CD14-positive monocyte (primary cell): ENCODE data around the gene CYBB. TPM values are rescaled to one million over a fixed set of nuclear protein-coding genes. Genes with fewer than 3 reads are reported as not detected.
A peak's percentile ranks its signal among the peaks of the same experiment; 100 is the strongest.

Experiments
- DNase-seq, 3 donors: peaks; one replicate each; pipeline ENCODE4 v3.0.0-alpha.2; 2011 to 2022
- H2AFZ ChIP-seq: 2 replicates; pipeline ENCODE4 v1.6.0; 2012; ENCODE audit warnings: mild to moderate bottlenecking, low read depth, low read length, inconsistent platforms; ENCODE audit not compliant: insufficient read depth, poor library complexity, severe bottlenecking
- H3K27ac ChIP-seq, 2 donors: 1 replicate in 1 of 2; 2 replicates in 1 of 2; pipeline ENCODE4 v1.5.1; 2012 to 2013; ENCODE audit warnings: low read length in 2 of 2, control low read depth in 1 of 2, inconsistent platforms in 1 of 2, low read depth in 1 of 2, mild to moderate bottlenecking in 1 of 2
- H3K27me3 ChIP-seq, 2 donors: one replicate each; pipeline versions ENCODE4 v1.6.0 to v1.6.1; 2011 to 2013; ENCODE audit warnings: low read length in 2 of 2; ENCODE audit not compliant: control insufficient read depth in 2 of 2, insufficient read depth in 2 of 2
- H3K36me3 ChIP-seq, 2 donors: replicated peaks in 1 of 2; 1 replicate in 1 of 2; 2 replicates in 1 of 2; pipeline versions ENCODE4 v1.5.1 to v1.6.1; 2012 to 2013; ENCODE audit warnings: low read length in 2 of 2, control low read depth in 1 of 2, inconsistent platforms in 1 of 2, mild to moderate bottlenecking in 1 of 2; ENCODE audit not compliant: insufficient read depth in 2 of 2, control insufficient read depth in 1 of 2
- H3K4me1 ChIP-seq, 2 donors: 1 replicate in 1 of 2; 2 replicates in 1 of 2; pipeline versions ENCODE4 v1.5.1 to v1.6.1; 2012 to 2013; ENCODE audit warnings: low read length in 2 of 2, control low read depth in 1 of 2, inconsistent platforms in 1 of 2, mild to moderate bottlenecking in 1 of 2, moderate library complexity in 1 of 2; ENCODE audit not compliant: insufficient read depth in 2 of 2, control insufficient read depth in 1 of 2
- H3K4me2 ChIP-seq: replicated peaks from 2 replicates; pipeline ENCODE3; 2012; ENCODE audit warnings: low read length, moderate library complexity, mild to moderate bottlenecking; ENCODE audit not compliant: poor library complexity, severe bottlenecking; ENCODE audit errors: extremely low read depth
- H3K4me3 ChIP-seq, 3 experiments: fragments of 200-600 bp in 1 of 3; sonication (generic) in 1 of 3; replicated peaks in 1 of 3; 1 replicate in 2 of 3; 2 replicates in 1 of 3; pipeline ENCODE4 v1.5.1; 2011 to 2013; ENCODE audit warnings: low read length in 3 of 3, mild to moderate bottlenecking in 3 of 3, control low read depth in 2 of 3, low read depth in 2 of 3, inconsistent platforms in 1 of 3, moderate library complexity in 1 of 3
- H3K79me2 ChIP-seq: 2 replicates; pipeline ENCODE4 v1.6.0; 2012; ENCODE audit warnings: mild to moderate bottlenecking, control low read depth, inconsistent platforms, low read length, moderate library complexity; ENCODE audit not compliant: insufficient read depth
- H3K9ac ChIP-seq: 2 replicates; pipeline ENCODE4 v1.6.0; 2017; ENCODE audit warnings: low read length, mild to moderate bottlenecking; ENCODE audit not compliant: insufficient read depth, poor library complexity, severe bottlenecking
- H3K9me3 ChIP-seq, 2 donors: replicated peaks in 1 of 2; 1 replicate in 1 of 2; 2 replicates in 1 of 2; pipeline versions ENCODE4 v1.5.1 to v1.6.1; 2012 to 2013; ENCODE audit warnings: low read length in 2 of 2, control low read depth in 1 of 2; ENCODE audit not compliant: control insufficient read depth in 1 of 2, insufficient read depth in 1 of 2
- H4K20me1 ChIP-seq: 2 replicates; pipeline ENCODE4 v1.6.0; 2012; ENCODE audit warnings: mild to moderate bottlenecking, low read length, control low read depth, moderate library complexity; ENCODE audit not compliant: insufficient read depth
- H3K27ac Mint-ChIP-seq, 7 donors: one replicate each; pipeline ENCODE4 v1.8.0; 2020; ENCODE audit warnings: mild to moderate bottlenecking in 7 of 7, mixed read lengths in 7 of 7, moderate library complexity in 6 of 7, inconsistent platforms in 2 of 7
- H3K27me3 Mint-ChIP-seq, 3 donors: one replicate each; pipeline ENCODE4 v1.8.0; 2021 to 2022; ENCODE audit warnings: low read depth in 3 of 3, mild to moderate bottlenecking in 3 of 3, mixed read lengths in 3 of 3, moderate library complexity in 3 of 3, inconsistent platforms in 1 of 3
- H3K36me3 Mint-ChIP-seq, 2 donors: one replicate each; pipeline ENCODE4 v1.8.0; 2020; ENCODE audit warnings: mixed read lengths in 2 of 2, inconsistent platforms in 1 of 2, mild to moderate bottlenecking in 1 of 2
- H3K4me1 Mint-ChIP-seq: one replicate; pipeline ENCODE4 v1.8.0; 2020; ENCODE audit warnings: mild to moderate bottlenecking, mixed read lengths
- H3K4me3 Mint-ChIP-seq, 2 donors: one replicate each; pipeline ENCODE4 v1.8.0; 2020; ENCODE audit warnings: mild to moderate bottlenecking in 2 of 2, mixed read lengths in 2 of 2, moderate library complexity in 1 of 2
- H3K9me3 Mint-ChIP-seq, 7 donors: one replicate each; pipeline ENCODE4 v1.8.0; 2020 to 2022; ENCODE audit warnings: mixed read lengths in 7 of 7, mild to moderate bottlenecking in 6 of 7, moderate library complexity in 6 of 7, inconsistent platforms in 2 of 7
- CTCF ChIP-seq: fragments of 200-600 bp; IDR thresholded peaks from one replicate; pipeline ENCODE4 v1.8.0; 2022; ENCODE audit warnings: antibody characterized with exemption, mild to moderate bottlenecking
- WGBS: methylation state at CpG from one replicate; pipeline ENCODE4 v1.1.5; 2013; ENCODE audit warnings: missing lambda C conversion rate; ENCODE audit not compliant: insufficient coverage; 5-methylcytosine and 5-hydroxymethylcytosine counted together
- intact Hi-C, 2 donors: fragments of 100-400 bp; cut with micrococcal nuclease; formaldehyde crosslinking; loops; one replicate each; pipeline versions ENCODE4 v1.15.0 to v1.15.1; 2023
- polyA plus RNA-seq, 3 donors: library from polyadenylated mRNA; depleted of rRNA in 1 of 3; unstranded in 2 of 3; stranded (reverse) in 1 of 3; fragments of 300-500 nt in 2 of 3; fragments of >200 nt in 1 of 3; fragmentation: Illumina TruSeq in 2 of 3; gene quantifications; 1 replicate in 2 of 3; 2 replicates in 1 of 3; pipeline ENCODE4 v1.2.3, GENCODE V29; 2012 to 2021

The CYBB gene
- polyA plus RNA-seq, 3 donors, result 328 to 851 (median 842) TPM

DNA sequence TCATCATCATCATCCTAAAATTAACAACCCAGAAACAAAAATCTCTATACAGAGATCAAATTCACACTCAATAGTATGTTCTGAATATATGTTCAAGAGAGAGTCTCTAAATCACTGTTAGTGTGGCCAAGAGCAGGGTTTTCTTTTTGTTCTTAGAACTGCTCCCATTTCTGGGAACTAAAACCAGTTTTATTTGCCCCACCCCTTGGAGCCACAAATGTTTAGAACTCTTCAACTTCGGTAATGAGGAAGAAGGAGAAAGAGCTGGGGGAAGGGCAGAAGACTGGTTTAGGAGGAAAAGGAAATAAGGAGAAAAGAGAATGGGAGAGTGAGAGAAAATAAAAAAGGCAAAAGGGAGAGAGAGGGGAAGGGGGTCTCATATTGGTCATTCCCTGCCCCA lies 32.3 kb downstream of the CYBB start:
- Histone ChIP-seq H4K20me1 (no peaks in the 10 kb centered on the region), H3K79me2 (peaks cover 19% of the 10 kb centered on the region), H3K9ac (no peak overlapping the region), H3K9me3 (no peaks in the 10 kb centered on the region), H3K4me1 (peaks cover 92 to 98% of the 10 kb centered on the region in 2 donors), H3K36me3 (peaks cover 61 to 66% of the 10 kb centered on the region in 2 donors), H3K4me2 (peak overlapping the region; percentile 7), H3K4me3 (peak overlapping the region in 1 of 3 experiments; percentile 32), H3K27me3 (peaks cover 0 to 3% of the 10 kb centered on the region in 2 donors), H3K27ac (peak overlapping the region in 1 of 2 donors; percentile 63), H2AFZ (no peak overlapping the region)
- H3K4me1 Mint-ChIP-seq, result peaks cover 84% of the 10 kb centered on the region
- H3K9me3 Mint-ChIP-seq, result peaks cover 0 to 2% (median 0%) of the 10 kb centered on the region in 7 donors
- no peak for TF ChIP-seq CTCF
- no peak for DNase-seq
- peak overlapping the region in 1 of 2 donors; percentile 26 for H3K4me3 Mint-ChIP-seq
- peak overlapping the region; percentile 10 to 90 (median 84) for H3K27ac Mint-ChIP-seq
- WGBS, result no CpG with 5 or more reads among the region's 1 CpG
- peaks cover 49 to 62% of the 10 kb centered on the region in 2 donors for H3K36me3 Mint-ChIP-seq
- H3K27me3 Mint-ChIP-seq, result peaks cover 0 to 6% (median 0%) of the 10 kb centered on the region in 3 donors
- intact Hi-C loops, result no loop called here

DNA sequence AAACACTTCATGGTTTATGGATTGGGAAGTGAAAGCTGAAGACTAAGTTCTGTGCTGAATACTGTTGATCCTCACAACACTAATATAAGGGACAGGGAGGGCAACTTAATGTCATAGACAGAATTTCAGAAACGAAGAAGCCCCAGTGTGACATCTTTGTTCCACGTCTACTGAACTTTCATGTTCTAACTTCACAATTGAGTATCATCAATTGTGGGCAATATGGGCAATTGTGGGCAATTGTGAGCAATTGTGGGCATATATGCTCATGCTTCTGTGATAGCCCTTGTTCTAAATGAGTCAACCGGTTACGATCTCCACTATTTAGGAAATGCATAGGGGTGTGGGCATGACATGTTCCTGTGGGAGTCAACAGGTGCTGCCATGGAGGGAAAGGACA lies 33.7 kb downstream of the CYBB start:
- Histone ChIP-seq H2AFZ (no peak overlapping the region), H4K20me1 (no peaks in the 10 kb centered on the region), H3K27me3 (peaks cover 0 to 3% of the 10 kb centered on the region in 2 donors), H3K36me3 (peaks cover 47 to 54% of the 10 kb centered on the region in 2 donors), H3K27ac (peak overlapping the region; percentile 42 to 63), H3K79me2 (peaks cover 10% of the 10 kb centered on the region), H3K9ac (no peak overlapping the region), H3K4me1 (peaks cover 90 to 92% of the 10 kb centered on the region in 2 donors), H3K9me3 (no peaks in the 10 kb centered on the region), H3K4me3 (peak overlapping the region in 1 of 3 experiments; percentile 9), H3K4me2 (peak overlapping the region; percentile 1)
- peak in 1 of 3 donors; percentile 39 for DNase-seq
- TF ChIP-seq CTCF, result no peak
- Mint-ChIP-seq H3K36me3 (peaks cover 41 to 50% of the 10 kb centered on the region in 2 donors), H3K27ac (peak overlapping the region; percentile 72 to 87 (median 78)), H3K9me3 (peaks cover 0 to 2% (median 0%) of the 10 kb centered on the region in 7 donors), H3K4me3 (no peak overlapping the region), H3K4me1 (peaks cover 86% of the 10 kb centered on the region), H3K27me3 (peaks cover 0 to 6% (median 0%) of the 10 kb centered on the region in 3 donors)
- intact Hi-C loops, result no loop called here
- no CpG with 5 or more reads among the region's 4 CpGs for WGBS
